Measurements from ENCODE around the gene TTC39B. TPM values are rescaled to one million over a fixed set of nuclear protein-coding genes. Genes with fewer than 3 reads are reported as not detected.

TTC39B gene
- polyA plus RNA-seq, 3 donors from 2014 or later: 3.8 to 10.4 (median 7.9) TPM

DNA sequence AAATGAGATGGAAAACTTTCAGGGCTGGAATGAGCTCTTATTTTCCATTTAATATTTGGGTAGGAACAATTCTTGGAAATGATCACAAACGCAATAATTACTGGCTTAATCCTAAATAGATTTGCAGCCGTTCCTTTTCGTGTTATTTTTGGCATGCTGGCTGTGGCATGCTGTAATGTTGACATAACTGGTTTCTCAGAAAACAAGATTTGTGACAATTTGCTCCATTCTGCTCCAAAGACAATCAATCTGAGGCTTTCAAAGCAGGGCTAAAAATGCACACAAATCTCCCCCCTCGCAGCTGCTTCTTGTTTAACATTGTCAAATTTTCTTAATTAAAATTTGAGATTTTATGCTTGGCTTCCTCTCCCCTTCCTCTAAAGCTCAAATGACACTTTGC, 151.2 kb downstream of the TTC39B start:
- Mint-ChIP-seq H3K27ac (no peak overlapping the region), H3K36me3 (no peaks in the 10 kb centered on the region), H3K4me1 (no peaks in the 10 kb centered on the region), H3K27me3 (ENCODE audit: low read depth in 3 of 3) (peaks cover 0 to 7% (median 4%) of the 10 kb centered on the region in 3 donors), H3K4me3 (no peak overlapping the region), H3K9me3 (no peaks in the 10 kb centered on the region)
- DNase-seq: no peak

DNA sequence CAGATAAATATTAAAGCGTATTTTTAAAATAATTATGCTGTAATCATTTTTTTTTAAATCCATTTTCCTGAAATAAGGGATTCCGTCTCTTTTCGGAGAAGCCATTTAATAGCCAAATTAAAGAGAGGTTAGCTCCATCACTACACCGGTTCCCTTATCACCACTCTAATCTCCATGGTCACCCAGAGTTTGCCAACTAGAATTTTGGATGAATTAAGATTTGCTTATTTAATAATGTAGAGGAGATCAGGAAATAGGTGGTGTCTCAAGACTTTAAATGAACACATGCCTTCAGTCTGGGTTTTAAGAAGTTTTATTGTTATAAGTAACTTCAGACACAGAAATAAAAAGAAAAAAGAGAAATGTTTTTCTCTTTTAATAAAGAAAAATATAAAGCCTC, 151.7 kb downstream of the TTC39B start:
- no peak for DNase-seq
- Mint-ChIP-seq H3K27ac (no peak overlapping the region), H3K27me3 (ENCODE audit: low read depth in 3 of 3) (peaks cover 0 to 7% (median 4%) of the 10 kb centered on the region in 3 donors), H3K4me1 (no peaks in the 10 kb centered on the region), H3K4me3 (no peak overlapping the region), H3K36me3 (no peaks in the 10 kb centered on the region), H3K9me3 (no peaks in the 10 kb centered on the region)

DNA sequence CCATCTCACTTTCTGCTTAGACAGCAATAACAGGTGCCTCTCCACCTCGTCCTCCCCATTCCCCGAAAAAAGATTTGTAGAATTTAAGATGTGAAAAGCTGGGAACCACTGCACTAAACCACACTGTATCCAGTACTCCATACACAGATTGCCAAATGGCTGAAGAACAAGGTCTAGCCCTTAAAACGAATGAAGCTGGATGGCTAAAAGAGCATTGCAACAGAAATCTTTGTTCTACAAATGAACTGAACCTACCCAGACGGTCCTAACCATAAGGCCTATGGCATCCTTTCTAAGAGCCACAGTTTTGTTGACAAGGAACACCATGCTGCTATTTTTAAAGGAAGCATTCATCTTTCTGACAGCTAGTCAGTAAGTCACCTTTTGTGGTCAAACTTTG, 152.3 kb downstream of the TTC39B start:
- Mint-ChIP-seq H3K9me3 (peaks cover 0 to 2% (median 0%) of the 10 kb centered on the region in 6 donors), H3K4me3 (no peak overlapping the region), H3K36me3 (no peaks in the 10 kb centered on the region), H3K27me3 (ENCODE audit: low read depth in 3 of 3) (peaks cover 2 to 7% (median 4%) of the 10 kb centered on the region in 3 donors), H3K4me1 (no peaks in the 10 kb centered on the region), H3K27ac (no peak overlapping the region)
- no peak for DNase-seq

GRCh38 chr9:15153961-15154360, 153.1 kb downstream of the TTC39B start:
- Mint-ChIP-seq H3K4me1 (no peaks in the 10 kb centered on the region), H3K9me3 (peaks cover 0 to 2% (median 0%) of the 10 kb centered on the region in 6 donors), H3K4me3 (no peak overlapping the region), H3K27me3 (ENCODE audit: low read depth in 3 of 3) (peaks cover 2 to 7% (median 4%) of the 10 kb centered on the region in 3 donors), H3K36me3 (no peaks in the 10 kb centered on the region), H3K27ac (no peak overlapping the region)
- DNase-seq: no peak

DNA sequence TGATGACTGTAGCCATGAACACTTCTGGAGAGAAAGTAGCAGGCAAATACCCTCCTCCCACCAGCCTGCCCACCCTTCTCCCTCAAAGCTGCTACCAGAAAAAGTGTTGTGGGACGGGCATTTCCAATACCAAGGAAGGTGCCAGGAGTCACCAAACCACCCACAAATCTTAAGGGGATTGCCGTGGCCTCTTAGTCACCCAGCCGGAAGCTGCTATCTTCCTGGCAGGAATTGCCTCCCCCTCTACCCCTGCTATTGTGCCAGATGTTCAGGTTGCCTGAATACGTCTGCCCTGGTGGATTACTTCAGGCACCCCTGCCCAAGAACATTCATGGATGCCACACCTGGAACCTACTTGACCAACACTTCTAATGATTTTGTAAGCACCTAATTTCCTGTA, 156.1 kb downstream of the TTC39B start:
- Mint-ChIP-seq H3K36me3 (no peaks in the 10 kb centered on the region), H3K9me3 (peaks cover 0 to 2% (median 0%) of the 10 kb centered on the region in 6 donors), H3K27me3 (ENCODE audit: low read depth in 3 of 3) (peaks cover 2 to 5% (median 2%) of the 10 kb centered on the region in 3 donors), H3K4me1 (no peaks in the 10 kb centered on the region), H3K4me3 (no peak overlapping the region), H3K27ac (no peak overlapping the region)
- no peak for DNase-seq

GRCh38 chr9:15149450-15149849, 157.6 kb downstream of the TTC39B start:
- H3K4me3 Mint-ChIP-seq: no peak overlapping the region
- H3K36me3 Mint-ChIP-seq: no peaks in the 10 kb centered on the region
- H3K4me1 Mint-ChIP-seq: no peaks in the 10 kb centered on the region
- peaks cover 0 to 2% (median 0%) of the 10 kb centered on the region in 6 donors for H3K9me3 Mint-ChIP-seq
- H3K27me3 Mint-ChIP-seq (ENCODE audit: low read depth in 3 of 3): peaks cover 2 to 5% (median 4%) of the 10 kb centered on the region in 3 donors
- peak overlapping the region in 1 of 6 donors; percentile 19 for H3K27ac Mint-ChIP-seq
- no peak for DNase-seq

- H3K27ac Mint-ChIP-seq: no peak overlapping the region
- DNase-seq: no peak
- peaks cover 2 to 4% (median 2%) of the 10 kb centered on the region in 3 donors for H3K27me3 Mint-ChIP-seq (ENCODE audit: low read depth in 3 of 3)
- peaks cover 0 to 2% (median 0%) of the 10 kb centered on the region in 6 donors for H3K9me3 Mint-ChIP-seq
- no peak overlapping the region for H3K4me3 Mint-ChIP-seq
- H3K36me3 Mint-ChIP-seq: no peaks in the 10 kb centered on the region
- peaks cover 0 to 8% of the 10 kb centered on the region in 2 donors for H3K4me1 Mint-ChIP-seq
These were observed 160.7 kb downstream of the TTC39B start for GRCh38 chr9:15146268-15146700.

DNA sequence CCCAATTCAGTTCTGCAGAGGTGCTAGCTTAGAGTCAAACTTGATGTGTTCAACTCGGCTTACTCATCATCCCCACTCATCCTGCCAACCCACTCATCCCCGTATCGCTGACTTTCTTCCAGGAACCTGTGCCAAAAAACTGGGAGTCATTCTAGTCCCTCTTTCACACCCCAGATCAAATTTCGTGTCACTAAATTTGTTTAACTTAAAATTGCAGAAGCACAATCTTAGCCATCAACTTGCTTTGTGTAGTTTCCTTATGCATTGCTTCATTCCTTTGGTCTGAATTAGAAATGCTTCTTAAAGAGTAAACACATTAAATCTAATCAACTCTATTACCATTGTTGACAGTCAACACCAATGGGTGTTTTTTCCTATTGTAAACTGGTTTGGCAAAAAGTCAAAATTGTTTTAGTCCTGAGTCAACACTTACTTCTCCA, 162.4 kb downstream of the TTC39B start:
- Mint-ChIP-seq H3K4me1 (peaks cover 0 to 8% of the 10 kb centered on the region in 2 donors), H3K4me3 (no peak overlapping the region), H3K27me3 (ENCODE audit: low read depth in 3 of 3) (peaks cover 2% of the 10 kb centered on the region in 3 donors), H3K27ac (no peak overlapping the region), H3K36me3 (no peaks in the 10 kb centered on the region), H3K9me3 (no peaks in the 10 kb centered on the region)
- no peak for DNase-seq

DNA sequence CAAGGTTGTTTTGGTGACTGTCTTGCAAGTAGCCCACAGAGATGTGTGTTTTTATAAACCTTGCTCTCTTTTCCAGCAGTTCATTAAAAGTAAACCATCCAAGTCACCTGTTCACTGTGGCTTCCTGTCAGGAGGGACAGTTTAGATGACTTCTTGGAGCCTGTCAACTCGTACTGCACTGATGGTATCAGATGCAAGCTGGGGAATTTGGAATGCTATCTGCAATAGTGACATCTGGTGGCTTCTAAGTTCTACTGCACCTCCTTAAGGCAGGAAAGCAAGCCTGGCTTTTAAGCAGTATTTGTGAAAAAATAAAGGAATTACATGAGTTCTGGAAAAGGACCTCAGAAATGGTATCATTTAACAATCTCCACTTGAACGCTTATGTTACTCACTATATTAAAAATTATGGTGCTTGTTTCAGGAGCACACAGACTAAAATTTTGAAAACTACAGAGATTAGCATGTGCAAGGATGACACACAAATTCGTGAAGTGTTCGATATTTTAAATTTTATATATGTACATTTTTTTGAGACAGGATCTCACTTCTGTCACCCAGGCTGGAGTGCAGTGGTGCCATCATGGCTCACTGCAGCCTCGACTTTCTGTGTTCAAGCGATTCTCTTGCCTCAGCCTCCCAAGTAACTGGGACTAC, 164.0 kb downstream of the TTC39B start:
- H3K9me3 Mint-ChIP-seq: no peaks in the 10 kb centered on the region
- peaks cover 2 to 4% (median 2%) of the 10 kb centered on the region in 3 donors for H3K27me3 Mint-ChIP-seq (ENCODE audit: low read depth in 3 of 3)
- no peak overlapping the region for H3K27ac Mint-ChIP-seq
- H3K4me1 Mint-ChIP-seq: peaks cover 0 to 8% of the 10 kb centered on the region in 2 donors
- H3K4me3 Mint-ChIP-seq: no peak overlapping the region
- no peaks in the 10 kb centered on the region for H3K36me3 Mint-ChIP-seq
- peak in 1 of 3 donors; percentile 14 for DNase-seq

GRCh38 chr9:15140051-15140450, 167.0 kb downstream of the TTC39B start:
- peaks cover 0 to 13% of the 10 kb centered on the region in 2 donors for H3K4me1 Mint-ChIP-seq

DNA sequence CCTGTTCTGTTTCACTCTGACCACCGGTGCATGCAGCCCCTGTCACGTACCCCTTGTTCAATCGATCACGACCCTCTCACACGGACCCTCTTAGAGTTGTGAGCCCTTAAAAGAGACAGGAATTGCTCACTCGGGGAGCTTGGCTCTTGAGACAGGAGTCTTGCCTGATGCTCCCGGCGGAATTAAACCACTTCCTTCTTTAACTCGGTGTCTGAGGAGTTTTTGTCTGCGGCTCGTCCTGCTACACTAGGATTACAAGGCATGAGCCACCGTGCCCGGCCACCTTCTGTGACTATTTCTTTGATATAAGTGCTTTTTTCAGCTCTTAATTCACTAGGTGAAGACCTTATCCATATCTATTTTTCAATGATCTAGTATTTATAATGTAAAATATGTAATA, 167.5 kb downstream of the TTC39B start:
- Mint-ChIP-seq H3K27ac (no peak overlapping the region), H3K9me3 (no peaks in the 10 kb centered on the region), H3K36me3 (no peaks in the 10 kb centered on the region), H3K4me3 (no peak overlapping the region), H3K27me3 (ENCODE audit: low read depth in 3 of 3) (peaks cover 0 to 2% (median 0%) of the 10 kb centered on the region in 3 donors), H3K4me1 (peaks cover 0 to 15% of the 10 kb centered on the region in 2 donors)
- no peak for DNase-seq

More at GRCh38 chr9:15140051-15140450, 167.0 kb downstream of the TTC39B start:
- Mint-ChIP-seq H3K27ac (no peak overlapping the region), H3K36me3 (no peaks in the 10 kb centered on the region), H3K9me3 (no peaks in the 10 kb centered on the region), H3K27me3 (ENCODE audit: low read depth in 3 of 3) (peaks cover 0 to 2% (median 2%) of the 10 kb centered on the region in 3 donors), H3K4me3 (no peak overlapping the region)
- DNase-seq: no peak

DNA sequence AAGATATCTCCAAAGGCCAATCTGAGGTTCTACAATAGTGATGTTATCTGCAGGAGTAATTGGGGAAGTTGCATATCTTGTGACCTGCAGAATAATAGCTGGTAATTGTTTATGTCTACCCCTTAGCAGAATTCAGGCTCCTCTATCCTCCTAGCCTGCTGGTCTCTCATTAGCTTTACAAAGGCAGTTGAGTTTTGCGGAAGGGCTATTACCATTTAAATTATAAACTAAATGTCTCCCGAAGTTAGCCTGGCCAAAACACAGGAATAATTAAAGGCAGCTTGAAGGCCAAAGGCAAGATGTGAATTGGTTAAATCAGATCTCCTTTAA, 168.7 kb downstream of the TTC39B start:
- Mint-ChIP-seq H3K4me1 (peaks cover 0 to 15% of the 10 kb centered on the region in 2 donors), H3K27ac (no peak overlapping the region), H3K27me3 (ENCODE audit: low read depth in 3 of 3) (peaks cover 0 to 2% (median 0%) of the 10 kb centered on the region in 3 donors), H3K9me3 (no peaks in the 10 kb centered on the region), H3K36me3 (no peaks in the 10 kb centered on the region), H3K4me3 (no peak overlapping the region)
- no peak for DNase-seq

GRCh38 chr9:15137658-15138356, 169.2 kb downstream of the TTC39B start:
- Mint-ChIP-seq H3K36me3 (no peaks in the 10 kb centered on the region), H3K4me1 (peaks cover 0 to 15% of the 10 kb centered on the region in 2 donors), H3K27me3 (ENCODE audit: low read depth in 3 of 3) (peaks cover 0 to 2% (median 0%) of the 10 kb centered on the region in 3 donors), H3K4me3 (no peak overlapping the region), H3K9me3 (no peaks in the 10 kb centered on the region), H3K27ac (no peak overlapping the region)
- DNase-seq: no peak

DNA sequence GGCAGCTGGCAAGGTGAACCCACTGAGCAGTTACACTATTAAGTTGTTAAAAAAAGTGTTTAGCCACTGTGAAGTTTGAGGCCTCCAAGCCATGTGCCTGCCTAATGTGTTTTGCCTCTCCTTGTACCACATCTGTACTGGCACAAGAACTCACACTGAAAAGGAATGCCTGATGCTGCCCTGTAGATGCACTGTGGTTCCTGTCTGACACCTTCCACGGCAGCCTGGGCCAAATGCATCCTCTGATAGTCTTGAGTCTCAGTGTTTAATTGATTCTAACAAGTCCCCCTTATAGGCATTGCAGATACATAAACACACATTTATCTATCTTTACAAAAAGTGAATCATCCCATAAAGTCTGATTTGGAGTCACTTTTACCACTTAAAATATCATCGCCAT, 169.9 kb downstream of the TTC39B start:
- DNase-seq: no peak
- no peak overlapping the region for H3K27ac Mint-ChIP-seq
- peaks cover 0 to 2% (median 0%) of the 10 kb centered on the region in 3 donors for H3K27me3 Mint-ChIP-seq (ENCODE audit: low read depth in 3 of 3)
- H3K4me3 Mint-ChIP-seq: no peak overlapping the region
- H3K36me3 Mint-ChIP-seq: no peaks in the 10 kb centered on the region
- H3K4me1 Mint-ChIP-seq: peaks cover 0 to 8% of the 10 kb centered on the region in 2 donors
- no peaks in the 10 kb centered on the region for H3K9me3 Mint-ChIP-seq

Data from immature natural killer cell (primary cell).